ENCODE measurements around the gene AUTS2.

AUTS2 gene

DNA sequence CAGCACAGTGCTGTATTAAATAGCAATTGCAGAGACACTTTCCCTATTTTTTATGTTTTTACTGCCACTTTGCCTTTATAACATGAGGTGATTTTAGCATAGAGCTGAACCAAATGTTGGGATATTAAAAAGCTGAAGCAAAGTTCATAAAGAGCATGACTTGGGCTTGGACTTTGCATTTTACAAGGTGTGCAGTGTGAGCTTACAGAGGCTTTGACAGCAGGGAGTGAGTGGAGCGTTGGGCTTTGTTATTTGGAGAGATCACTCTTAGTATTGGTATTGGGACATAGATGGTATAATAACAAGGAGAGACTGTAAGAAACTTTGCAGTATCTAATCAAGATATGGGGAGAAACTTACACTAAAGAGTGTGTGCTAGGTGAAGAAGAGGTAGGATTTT, 449.1 kb downstream of the AUTS2 start:
- no peak for DNase-seq

DNA sequence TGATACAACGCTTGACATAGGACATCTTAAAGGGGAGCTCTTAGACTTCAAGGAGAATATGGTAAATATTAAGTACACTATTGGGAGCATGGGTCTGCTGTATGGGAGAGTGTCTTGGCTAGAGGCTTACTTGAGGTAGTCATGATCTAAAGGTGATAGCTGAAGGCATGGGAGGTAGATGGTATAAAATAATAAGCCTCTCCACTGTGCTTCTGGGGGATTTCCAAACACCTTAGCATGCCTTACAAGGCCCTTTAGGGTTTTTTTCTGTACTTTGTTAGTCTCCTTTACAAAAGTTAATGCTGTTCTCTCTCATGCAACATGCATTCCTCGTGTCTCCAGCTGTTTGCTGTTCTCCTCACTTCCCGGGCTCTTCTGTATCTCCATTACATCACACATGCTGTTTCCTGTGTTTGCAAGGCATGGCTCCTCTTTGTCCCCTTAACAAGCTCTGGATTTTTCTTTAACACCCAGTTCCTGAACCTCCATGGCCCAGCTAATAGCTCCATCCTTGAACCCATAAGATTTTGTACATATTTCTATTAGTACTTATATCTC, 449.7 kb downstream of the AUTS2 start:
- DNase-seq = no peak

DNA sequence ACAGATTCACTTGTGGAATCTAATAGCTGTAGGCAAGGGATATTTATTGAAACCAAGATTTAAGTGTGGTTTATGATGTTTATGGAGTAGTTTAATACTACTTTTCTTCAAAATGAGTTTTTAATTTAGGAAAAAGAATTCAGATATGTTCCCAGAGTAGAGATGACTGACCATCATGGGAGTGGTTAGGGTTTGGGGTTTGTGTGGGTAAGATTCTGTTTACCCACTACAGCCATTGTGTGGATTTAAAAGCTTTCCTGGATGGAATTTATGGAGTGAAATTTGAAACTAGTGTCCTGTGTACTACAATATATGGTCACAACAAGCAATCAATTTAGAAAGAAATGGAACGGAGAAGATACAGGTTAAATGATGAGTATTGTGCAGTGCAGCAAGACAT, 453.5 kb downstream of the AUTS2 start:
- DNase-seq = no peak

DNA sequence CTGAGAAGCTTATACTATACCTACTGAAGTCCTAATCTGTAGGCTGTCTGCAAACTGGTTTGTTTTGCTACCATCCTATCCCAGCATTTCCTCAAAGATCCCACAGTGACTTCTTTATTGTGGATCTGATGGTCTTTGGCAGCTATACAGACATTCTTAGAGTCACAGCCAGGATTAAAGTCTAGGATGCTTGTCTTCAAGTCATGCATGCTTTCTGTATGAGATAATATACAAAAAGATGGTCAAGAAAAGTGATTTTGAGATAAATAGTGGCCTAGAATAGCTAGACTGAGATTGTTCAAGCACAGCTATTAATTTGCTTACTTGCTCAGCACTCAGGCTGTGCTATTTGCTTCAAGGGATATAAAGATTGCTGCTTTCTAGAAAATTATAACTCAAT, 454.4 kb downstream of the AUTS2 start:
- DNase-seq = no peak

DNA sequence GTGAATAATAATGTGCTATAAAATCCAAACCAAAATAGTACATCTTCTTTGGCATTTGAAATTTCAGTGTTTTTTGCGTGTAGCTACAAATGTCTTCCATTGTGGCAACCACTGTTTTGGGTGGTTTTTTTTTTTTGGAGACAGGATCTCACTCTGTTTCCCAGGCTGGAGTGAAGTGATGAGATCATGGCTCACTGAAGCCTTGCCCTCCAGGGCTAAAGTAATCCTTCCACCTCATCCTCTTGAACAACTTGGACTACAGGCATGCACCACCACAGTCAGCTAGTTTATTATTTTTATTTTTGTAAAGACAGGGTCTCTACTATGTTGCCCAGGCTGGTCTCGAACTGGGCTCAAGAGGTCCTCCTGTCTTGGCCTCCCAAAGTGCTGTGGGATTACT, 455.1 kb downstream of the AUTS2 start:
- no peak for DNase-seq

DNA sequence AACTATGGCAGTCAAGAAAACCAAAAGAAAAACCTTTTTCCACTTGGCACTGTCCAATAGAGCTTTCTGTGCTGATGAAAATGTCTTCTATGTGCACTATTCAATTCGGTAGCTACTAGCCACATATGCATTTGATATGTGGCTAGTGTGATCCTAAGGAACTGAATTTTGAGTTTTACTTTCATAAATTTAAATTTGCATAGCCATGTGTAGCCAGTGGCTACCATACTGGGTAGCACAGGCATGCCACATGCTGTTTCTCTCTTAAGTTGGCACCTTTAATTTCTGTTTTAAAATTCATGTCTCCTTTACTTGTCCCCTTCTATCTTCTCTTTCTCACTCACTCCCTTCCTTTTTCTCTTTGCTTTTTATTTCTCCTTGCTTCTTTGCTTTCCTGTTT, 455.7 kb downstream of the AUTS2 start:
- no peak for DNase-seq

DNA sequence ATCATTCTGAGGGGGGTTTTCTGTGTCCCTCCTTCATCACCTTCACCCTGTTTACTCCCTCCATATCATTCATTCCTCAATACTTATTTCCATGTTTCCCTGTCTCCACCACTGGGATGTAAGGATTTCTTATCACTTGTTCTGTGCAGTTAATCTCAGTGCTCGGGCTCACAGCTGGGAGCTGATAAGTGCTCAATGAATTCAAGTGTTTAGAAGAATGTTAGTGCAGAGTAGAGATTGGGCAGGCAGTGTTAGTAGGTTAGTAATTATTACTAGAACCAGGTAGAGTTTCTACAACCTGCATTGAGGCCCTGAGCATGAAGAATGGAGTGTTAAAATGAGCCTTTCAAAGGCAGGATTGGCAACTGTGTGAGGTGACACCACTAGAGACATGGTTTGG, 458.1 kb downstream of the AUTS2 start:
- DNase-seq = no peak

DNA sequence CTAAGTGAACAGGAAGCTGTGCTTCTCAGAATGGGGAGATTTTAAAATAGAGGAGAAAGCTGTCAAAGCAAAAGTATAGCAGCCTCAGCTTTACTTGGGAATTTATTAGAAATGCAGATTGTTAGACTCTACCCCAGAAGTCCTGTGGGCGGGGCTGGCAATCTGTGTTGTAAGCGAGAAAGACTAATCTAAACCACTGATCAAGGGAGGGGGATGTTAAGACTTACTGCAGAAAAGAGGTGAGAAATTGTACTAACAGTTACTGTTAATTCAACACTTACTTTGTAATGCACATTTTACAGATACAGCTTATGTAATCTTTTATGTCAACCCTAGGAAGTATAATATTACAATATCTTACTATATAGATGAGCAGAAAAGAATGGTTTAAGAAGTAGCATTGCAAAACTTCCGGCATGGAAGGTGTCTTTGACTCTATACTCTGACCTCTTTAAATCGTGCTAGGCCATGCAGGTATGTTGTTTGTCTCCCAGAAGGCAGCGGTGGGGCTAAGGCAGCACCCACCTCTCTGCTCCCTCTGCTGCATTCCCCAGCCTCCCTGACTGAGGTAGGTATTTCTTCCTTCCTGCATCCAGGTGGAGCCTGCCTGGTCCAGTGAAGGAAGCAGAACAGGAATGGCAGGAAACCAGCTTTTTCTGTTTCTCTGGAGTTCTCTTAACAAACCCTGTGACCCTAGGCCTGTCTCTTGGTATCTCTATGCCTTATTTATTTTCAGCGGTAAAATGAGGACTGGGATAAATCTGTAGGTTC, 462.2 kb downstream of the AUTS2 start:
- no peak for DNase-seq

DNA sequence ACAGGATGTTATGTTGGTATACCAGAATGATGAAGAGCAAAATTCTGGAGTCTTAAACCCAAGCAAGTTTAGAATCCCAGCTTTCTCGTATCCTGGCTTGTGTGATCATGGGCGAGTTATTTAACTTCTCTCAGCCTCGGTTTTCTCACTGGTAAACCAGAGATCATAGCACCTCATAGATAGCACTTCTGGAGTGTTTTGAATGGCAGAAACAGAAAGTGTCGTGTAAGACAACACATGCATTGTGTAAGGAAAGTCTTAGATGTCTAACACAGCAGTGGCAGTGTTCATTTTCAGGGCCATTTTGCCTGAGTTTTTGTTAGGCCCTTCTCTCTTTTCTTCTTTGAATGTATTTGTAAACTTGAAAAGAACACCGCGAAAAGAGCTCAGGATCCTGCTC, 465.1 kb downstream of the AUTS2 start:
- no peak for DNase-seq

DNA sequence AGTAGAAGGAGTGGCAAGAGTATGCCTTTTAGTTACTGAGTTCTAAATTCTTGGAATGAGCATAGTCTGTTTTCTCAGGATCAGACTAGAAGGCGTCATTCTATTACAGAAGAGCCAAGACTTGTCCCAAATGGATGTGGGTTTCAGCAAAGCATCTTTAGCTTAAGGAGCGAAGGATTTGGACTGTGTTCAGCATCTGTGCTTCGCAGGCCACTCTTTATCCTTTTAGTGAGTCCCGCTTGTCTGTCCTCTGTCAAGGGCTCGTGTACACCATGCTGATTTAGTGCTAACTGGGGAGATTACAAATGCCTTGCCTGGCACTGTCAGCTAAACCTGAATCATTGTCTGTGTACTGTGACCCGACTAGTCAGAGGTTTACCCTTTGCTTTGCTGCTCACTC, 465.7 kb downstream of the AUTS2 start:
- DNase-seq = no peak

DNA sequence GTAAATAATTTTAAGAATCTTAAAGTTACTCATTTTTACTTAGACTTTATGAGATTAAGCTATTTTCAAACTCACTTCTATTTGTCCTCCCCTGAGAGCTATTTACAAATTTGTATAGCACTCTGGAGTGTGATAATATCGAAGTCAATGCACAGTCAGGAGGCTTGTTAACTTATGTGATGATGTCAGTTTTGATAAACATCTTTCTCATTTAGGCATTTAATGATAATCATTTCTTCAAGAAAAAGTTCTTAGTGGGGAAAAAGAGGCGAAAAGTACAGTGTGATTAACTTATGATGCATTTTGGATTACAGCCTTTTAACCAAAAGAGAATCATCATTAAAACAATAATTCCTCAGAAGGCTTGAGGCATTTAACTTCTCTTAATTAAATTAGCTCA, 468.6 kb downstream of the AUTS2 start:
- DNase-seq = no peak

DNA sequence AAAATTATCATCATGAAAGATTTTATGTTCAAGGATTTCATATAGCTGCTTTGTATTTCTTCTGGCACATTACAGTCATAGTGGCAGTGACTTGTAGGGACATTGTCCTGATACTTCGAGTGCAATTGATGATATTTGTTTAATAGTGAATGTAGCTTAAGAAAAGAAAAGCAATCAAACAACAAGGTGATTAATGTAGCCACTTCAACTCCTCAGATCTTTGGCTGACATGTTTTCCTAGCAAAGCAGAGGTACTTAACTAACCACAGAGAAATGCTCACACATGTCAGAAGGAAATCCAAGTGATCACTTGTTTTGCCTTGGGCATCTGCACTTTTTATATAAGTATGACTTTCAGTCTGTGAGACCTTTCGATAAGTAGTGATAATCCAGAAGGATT, 470.3 kb downstream of the AUTS2 start:
- DNase-seq = no peak

DNA sequence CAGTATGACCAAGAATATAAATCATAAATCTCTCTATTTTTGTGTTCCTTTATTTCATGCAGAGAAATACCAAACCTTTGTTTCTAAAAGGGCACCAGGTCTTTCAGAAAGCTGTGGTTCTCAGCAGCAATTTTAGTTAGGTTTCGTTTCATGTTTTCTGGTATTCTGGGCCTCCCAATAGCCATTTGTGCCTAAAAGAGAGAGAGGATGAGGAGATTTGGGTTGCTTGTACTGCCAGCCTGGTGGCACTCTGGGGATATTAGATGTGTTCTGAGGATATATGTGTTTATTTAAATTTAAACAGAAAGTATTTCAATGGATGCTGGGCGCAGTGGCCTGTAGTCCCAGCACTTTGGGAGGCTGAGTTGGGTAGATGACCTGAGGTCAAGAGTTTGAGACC, 471.7 kb downstream of the AUTS2 start:
- DNase-seq = no peak

DNA sequence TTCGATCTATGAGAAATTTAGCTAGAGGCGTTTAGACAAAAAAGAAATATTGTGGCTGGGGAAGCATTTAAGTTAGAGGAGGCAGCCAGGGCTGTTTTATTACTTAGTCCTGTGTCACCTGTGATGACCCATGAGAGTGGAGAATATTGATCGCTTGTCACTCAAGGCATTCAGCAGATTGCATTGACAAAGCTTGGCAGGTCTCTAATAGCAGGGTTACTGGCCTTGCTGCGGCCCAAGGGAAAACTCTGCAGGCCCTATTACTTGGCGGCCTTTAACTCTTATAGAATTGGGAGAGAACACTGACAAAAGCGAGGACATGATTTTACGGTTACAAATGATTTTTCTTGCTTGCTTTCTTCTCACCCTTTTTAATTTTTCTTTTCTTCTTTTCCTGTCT, 473.5 kb downstream of the AUTS2 start:
- DNase-seq = no peak

DNA sequence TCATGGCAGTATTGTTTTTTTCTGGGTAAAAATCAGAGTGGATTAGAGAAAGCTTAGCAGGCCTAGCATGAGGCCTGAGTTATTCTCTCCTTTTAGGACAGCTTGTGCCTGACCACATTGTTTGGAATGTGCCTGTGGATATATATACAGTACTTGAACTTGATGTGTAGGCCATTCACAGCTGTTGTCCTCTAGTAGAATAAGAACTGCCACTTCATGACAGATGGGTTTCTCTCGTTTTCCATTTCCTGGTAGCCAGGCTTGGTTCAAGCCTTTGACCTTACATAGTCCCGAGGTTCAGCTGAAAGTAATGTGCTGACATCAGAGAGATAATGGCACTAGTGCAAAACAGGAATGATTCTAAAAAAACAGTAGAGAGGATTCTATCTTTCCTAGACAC, 473.9 kb downstream of the AUTS2 start:
- DNase-seq = no peak

DNA sequence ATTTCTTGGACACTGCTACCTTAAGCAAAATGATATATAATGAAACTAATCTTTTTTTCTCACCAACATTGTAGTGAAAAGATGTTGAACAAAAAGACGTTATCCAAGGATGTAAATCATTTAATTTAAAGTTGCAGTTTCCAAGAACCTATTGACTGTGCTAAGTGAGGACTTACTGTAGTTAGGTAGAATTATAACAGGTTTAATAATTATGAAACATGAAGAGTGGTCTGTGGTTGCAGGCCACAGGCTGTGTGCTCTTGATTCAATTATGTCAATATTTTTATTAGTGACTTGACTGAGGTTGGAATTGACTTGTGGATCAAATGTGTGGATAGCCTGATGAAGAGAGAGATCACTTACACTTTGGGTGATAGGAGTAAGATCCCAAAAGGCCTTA, 478.1 kb downstream of the AUTS2 start:
- no peak for DNase-seq

DNA sequence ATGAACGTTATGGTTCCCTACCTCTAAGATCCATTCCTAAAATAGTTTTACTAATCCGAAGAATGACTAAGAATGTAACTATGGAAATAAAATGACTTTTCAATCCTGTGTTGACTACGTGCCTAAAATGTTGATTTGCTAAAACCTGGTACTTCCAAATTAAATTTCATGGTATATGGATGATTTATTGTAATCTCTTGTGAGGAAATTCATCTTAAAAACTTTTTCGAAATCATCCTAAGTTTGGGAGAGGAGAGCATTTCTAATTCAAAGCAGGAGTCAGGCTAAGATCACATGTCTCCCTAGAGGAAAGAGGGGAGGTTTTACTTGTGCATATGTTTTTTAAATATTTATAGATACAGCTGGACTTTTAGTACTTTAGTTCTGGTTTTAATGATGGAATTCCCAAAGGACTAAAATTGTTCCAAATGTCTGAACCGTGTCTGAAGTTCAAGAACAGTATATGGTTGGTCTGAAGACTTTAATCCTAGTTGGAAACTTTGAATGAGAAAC, 483.9 kb downstream of the AUTS2 start:
- no peak for DNase-seq

DNA sequence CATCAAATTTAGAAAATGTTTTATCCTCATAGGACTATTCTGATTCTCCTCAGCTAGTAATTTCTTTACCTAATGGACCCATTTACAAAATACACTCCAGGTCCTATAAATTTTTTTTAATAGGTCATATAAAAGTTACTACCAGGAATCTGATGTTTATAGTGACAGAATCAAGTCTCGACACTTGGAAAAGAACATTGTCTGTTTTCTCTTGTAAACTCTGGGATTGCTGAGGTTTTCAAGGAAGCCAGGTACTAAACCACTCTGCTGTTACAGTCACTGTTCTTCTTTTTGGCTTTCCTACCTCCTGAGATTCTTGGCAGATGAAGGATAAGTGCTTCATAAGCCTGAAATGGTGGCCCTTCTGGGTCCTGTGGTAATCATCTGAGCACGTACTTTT, 493.1 kb downstream of the AUTS2 start:
- DNase-seq = no peak

DNA sequence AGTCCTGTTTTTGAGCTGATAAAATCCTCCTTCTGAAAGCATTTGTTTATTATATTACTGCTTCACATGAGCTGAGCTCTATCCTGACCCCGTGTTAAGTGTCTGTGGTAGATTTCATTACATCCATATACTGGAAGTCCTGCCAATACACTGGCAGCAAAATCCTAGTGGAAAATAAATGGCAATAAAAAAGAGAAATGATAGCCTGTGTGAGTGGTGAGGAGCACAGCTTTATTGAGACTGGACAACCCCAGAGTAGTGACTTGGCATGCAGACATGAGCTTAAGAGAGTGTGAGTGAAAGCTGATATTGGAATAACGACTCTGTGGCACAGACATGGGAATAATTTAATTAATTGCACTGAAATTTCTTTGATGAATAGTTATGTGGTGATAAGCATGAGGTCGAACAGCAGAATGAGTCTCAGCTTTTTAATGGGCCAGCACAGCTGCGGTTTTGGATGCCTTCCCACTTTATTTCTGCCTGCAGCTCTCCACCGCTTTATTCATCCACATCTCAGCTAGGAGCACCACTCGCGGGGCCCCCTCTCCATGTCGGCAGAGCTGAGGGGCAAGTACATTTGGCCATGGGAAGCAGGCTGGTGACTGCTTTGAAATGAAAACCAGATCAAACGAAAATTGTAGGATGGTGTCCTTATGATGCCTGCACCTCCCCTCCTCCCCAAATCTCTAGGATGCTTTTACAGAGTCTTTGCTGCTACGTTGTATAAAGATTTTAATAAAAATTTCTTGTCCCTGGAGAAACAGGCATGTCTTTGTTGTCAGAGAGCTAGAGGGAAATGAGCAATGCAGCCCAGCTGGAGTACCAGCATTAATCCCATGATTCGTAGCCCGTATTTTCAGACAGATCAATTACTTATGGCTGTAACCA, 494.3 kb downstream of the AUTS2 start:
- no peak for DNase-seq

DNA sequence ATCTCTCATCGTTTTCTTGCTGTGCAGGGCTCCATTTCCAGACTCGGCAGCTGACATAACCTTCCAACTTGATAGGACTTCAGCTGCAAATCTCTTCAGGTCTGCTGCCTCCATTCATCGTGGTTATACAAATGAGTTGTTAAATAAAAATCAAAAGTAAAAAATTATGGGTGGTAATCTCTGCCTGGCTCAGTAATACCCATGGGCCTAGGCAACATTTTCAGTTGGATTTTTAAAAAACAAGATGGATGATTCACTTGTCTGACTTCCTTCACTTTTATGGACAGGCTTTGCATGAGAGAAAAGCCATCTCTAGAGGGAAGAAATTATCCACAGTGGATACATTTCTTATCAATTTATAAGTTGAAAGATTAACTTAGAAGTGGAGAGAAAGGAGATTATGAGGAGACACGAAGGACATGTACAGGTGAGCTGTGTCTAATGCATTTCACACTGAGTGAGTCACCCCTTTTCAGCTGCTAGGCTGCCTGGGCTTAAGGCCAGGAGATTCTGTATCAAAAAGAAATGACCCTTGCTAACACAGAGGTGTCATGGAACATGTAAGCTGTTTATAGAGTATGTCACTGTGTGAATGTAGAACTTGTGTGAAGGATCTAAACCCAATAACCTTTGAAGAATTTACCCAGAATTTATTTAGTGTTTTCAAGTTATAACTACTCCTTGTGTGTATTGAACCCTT, 495.1 kb downstream of the AUTS2 start:
- DNase-seq = no peak

DNA sequence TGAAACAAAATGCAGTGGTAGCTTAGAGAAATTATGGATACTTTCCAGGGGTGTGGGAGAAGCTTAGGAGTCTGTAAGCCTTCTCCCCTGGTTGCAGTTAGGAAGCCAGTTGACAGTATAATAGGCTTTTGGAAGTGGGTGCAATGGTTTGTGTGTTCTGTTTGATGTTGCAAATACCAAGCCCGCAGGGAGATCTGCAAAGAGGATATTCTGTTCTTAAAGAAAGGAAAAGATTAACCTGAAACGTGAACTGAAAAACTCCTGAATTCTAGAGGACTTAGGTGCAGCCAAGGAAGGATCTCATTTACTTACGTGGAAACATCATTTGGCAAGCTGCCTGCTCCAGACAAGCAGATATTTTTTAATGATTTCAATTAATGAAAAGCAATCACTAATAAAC, 496.6 kb downstream of the AUTS2 start:
- no peak for DNase-seq

DNA sequence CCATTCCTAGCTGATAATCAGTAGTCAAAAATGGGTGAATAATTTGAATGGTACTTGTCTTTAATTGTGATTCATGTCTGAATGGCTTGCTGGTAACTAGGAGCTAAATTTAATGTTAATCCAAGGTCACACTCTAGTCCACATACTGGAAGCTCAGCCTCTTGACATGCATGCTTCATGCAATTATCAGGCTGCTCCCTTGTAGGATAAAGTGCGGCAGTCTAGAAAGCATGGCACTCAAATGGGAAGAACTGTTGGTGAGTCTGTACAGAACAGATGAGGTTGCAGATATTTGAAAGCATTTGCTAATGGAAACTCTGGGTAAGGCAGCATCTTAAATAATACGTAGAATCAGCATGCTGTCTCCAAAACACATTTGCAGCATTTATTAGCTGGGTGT, 499.4 kb downstream of the AUTS2 start:
- no peak for DNase-seq

DNA sequence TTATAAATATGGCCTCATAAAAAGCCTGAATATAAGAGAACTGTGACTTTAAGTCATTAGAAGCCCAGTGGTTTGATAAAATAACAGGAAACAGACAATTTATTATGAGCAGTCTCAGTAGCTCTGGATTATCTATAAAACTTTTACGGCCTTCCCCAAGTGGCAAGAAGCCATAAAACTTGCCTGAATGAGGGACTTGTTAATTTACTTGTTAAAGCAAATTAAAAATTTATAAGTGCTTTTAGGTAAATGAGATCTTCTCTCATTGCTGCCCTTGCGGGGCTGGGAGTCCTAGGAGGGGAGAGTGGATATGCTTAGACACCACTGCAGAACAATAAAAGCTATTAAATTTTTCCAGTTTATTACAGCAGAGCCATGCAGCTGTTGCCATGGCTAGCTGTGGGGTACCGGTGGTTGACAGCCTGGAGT, 499.9 kb downstream of the AUTS2 start:
- no peak for DNase-seq

Data from suppressor macrophage treated with lipopolysaccharide for 4 hours (primary cell).